ENCODE measurements around the gene AHNAK.

DNA sequence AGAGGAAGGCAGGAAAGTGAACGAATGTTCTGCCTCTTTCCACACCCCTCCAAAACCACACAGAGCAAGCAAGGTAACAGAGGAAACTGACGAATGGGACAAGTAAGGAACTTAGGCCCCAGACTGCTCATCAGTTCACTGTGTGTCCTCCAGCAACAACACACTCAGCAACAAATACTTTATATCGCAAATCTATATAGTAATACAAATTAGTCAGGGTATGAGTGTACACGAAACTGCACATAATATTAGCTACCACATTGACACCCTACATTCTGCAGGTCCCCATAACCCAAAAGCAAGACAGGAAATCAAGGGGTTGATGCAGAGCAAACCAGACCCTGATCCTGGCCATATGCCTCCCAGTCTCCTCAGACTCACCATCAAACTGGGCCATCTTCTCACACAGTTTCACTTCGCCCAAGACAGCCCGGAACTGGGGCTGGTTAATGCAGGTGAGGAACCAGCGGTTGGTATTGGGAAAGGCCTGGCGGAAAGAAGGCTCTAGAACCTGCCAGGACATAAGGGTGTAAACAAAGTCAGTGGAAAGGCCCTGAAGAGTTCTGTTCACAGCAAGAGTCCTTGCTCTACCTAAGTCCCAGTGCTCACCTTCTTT, 20.5 kb upstream of the AHNAK start:
- no peak for TF ChIP-seq POLR2A (IDR thresholded peaks at IDR 0.05)
- TF ChIP-seq, protein P1, sequence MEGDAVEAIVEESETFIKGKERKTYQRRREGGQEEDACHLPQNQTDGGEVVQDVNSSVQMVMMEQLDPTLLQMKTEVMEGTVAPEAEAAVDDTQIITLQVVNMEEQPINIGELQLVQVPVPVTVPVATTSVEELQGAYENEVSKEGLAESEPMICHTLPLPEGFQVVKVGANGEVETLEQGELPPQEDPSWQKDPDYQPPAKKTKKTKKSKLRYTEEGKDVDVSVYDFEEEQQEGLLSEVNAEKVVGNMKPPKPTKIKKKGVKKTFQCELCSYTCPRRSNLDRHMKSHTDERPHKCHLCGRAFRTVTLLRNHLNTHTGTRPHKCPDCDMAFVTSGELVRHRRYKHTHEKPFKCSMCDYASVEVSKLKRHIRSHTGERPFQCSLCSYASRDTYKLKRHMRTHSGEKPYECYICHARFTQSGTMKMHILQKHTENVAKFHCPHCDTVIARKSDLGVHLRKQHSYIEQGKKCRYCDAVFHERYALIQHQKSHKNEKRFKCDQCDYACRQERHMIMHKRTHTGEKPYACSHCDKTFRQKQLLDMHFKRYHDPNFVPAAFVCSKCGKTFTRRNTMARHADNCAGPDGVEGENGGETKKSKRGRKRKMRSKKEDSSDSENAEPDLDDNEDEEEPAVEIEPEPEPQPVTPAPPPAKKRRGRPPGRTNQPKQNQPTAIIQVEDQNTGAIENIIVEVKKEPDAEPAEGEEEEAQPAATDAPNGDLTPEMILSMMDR (IDR thresholded peaks at IDR 0.05) = no peak

All from thyroid gland (tissue), 4 donors.